ENCODE measurements around the gene DIRAS3.

DIRAS3 gene, protein sequence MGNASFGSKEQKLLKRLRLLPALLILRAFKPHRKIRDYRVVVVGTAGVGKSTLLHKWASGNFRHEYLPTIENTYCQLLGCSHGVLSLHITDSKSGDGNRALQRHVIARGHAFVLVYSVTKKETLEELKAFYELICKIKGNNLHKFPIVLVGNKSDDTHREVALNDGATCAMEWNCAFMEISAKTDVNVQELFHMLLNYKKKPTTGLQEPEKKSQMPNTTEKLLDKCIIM

DNA sequence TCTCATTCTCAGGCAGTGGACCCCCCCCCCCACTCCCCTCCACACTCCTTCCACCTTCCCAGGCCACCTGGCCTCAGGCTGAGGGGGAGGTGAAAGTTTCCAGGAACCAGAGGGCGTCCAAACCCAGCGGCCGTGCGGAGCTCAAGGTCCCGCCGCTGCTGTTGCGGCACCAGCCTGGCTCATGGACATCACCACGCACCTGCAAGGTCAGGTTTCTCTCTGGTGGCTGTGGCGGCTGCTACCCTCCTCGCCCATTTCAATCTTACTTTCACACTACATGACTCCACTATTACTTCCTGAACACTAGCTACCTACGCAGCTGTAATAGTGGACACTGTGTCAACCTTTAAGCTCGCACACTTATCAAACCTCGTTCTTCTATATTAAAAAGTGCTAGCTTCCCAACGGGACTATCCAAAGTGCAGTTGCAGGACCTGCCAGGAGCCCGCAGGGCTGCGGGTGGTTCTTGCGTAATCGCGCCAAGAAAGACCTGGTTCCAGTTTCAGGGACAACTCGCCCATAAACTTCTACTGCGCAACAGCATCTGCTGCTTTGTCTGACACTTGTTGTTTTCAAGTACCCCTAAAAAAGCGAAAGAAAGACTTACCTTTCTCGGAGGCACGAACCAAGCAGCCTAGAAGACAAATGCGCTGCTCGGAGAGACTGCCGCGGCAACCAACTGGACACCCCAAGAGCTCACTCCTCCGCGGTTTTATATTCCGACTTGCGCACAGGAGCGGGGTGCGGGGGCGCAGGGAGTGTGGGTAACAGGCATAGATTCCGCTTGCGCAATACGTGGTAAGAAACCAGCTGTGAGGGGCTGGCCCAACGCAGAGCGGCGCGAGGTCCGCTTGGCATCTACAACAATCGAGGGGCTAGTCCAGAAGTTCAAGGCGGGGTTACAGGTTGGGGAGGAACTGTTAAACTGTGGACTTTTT is at the start of gene DIRAS3:
DIRAS3 (minus strand) TSS at position 687 of the 938 bp plus-strand sequence. CDS start 3,330 bp downstream, outside the sequence.
- Histone ChIP-seq H3K4me3 (peak within 1 kb of the TSS; percentile 24), H3K9ac (ENCODE audit: insufficient read length) (no peak within 1 kb of the TSS), H3K9me3 (ENCODE audit: low read depth, low read length) (no peaks in the 10 kb centered on the region), H3K36me3 (ENCODE audit: insufficient read depth, low read length) (no peaks in the 10 kb centered on the region), H3K27ac (no peak within 1 kb of the TSS)
- TF ChIP-seq FOXP2 (optimal IDR thresholded peaks at IDR 0.05; ENCODE audit: control extremely low read depth, extremely low read length, insufficient read depth), result no peak
- no peak for TF ChIP-seq POLR2AphosphoS5 (IDR thresholded peaks at IDR 0.05; ENCODE audit: borderline replicate concordance, low read depth, low read length)
- no peak for TF ChIP-seq EZH2 (IDR thresholded peaks at IDR 0.05)
- no peak for DNase-seq (ENCODE audit: low read depth, low spot score)

GRCh38 chr1:68093737-68094136 is 43.3 kb upstream of the DIRAS3 start:
- no peak for TF ChIP-seq FOXP2 (optimal IDR thresholded peaks at IDR 0.05; ENCODE audit: control extremely low read depth, extremely low read length, insufficient read depth)
- no peaks in the 10 kb centered on the region for H3K36me3 ChIP-seq (ENCODE audit: insufficient read depth, low read length)

GRCh38 chr1:68087184-68087583 is 36.8 kb upstream of the DIRAS3 start:
- Histone ChIP-seq H3K4me3 (no peak overlapping the region), H3K27ac (no peak overlapping the region), H3K9ac (ENCODE audit: insufficient read length) (no peak overlapping the region), H3K9me3 (ENCODE audit: low read depth, low read length) (no peaks in the 10 kb centered on the region), H3K36me3 (ENCODE audit: insufficient read depth, low read length) (no peaks in the 10 kb centered on the region)
- TF ChIP-seq EZH2 (IDR thresholded peaks at IDR 0.05) (no peak), POLR2AphosphoS5 (IDR thresholded peaks at IDR 0.05; ENCODE audit: borderline replicate concordance, low read depth, low read length) (no peak), FOXP2 (optimal IDR thresholded peaks at IDR 0.05; ENCODE audit: control extremely low read depth, extremely low read length, insufficient read depth) (no peak)
- no peak for DNase-seq (ENCODE audit: low read depth, low spot score)

More at GRCh38 chr1:68093737-68094136, 43.3 kb upstream of the DIRAS3 start:
- Histone ChIP-seq H3K9ac (ENCODE audit: insufficient read length) (no peak overlapping the region), H3K27ac (no peak overlapping the region), H3K9me3 (ENCODE audit: low read depth, low read length) (no peaks in the 10 kb centered on the region), H3K4me3 (no peak overlapping the region)
- DNase-seq (ENCODE audit: low read depth, low spot score), result no peak

GRCh38 chr1:68085752-68086151 is 35.3 kb upstream of the DIRAS3 start:
- no peak overlapping the region for H3K9ac ChIP-seq (ENCODE audit: insufficient read length)
- no peak for DNase-seq (ENCODE audit: low read depth, low spot score)
- H3K27ac ChIP-seq, result no peak overlapping the region
- TF ChIP-seq EZH2 (IDR thresholded peaks at IDR 0.05) (no peak), FOXP2 (optimal IDR thresholded peaks at IDR 0.05; ENCODE audit: control extremely low read depth, extremely low read length, insufficient read depth) (no peak), POLR2AphosphoS5 (IDR thresholded peaks at IDR 0.05; ENCODE audit: borderline replicate concordance, low read depth, low read length) (no peak)
- H3K9me3 ChIP-seq (ENCODE audit: low read depth, low read length), result no peaks in the 10 kb centered on the region
- no peak overlapping the region for H3K4me3 ChIP-seq
- no peaks in the 10 kb centered on the region for H3K36me3 ChIP-seq (ENCODE audit: insufficient read depth, low read length)

DNA sequence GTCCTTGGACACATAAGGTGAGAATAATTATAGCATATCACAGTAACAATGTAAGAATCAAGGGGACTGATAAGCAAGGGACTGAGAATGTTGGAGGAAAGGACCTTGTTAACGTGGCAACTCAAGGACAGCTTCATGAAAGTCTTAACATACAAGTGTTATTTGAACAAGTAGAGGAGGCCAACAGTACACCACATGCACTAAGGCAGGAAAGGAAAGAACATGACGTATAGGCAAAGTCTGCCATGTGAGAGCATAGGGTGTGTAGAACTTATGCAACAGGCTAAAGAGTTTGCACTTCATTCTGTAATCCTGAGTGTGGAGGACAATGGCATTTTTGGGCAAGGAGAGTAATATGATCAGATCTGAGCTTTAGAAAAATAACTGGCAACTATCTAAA is 33.3 kb upstream of the DIRAS3 start:
- TF ChIP-seq FOXP2 (optimal IDR thresholded peaks at IDR 0.05; ENCODE audit: control extremely low read depth, extremely low read length, insufficient read depth) (no peak), EZH2 (IDR thresholded peaks at IDR 0.05) (no peak), POLR2AphosphoS5 (IDR thresholded peaks at IDR 0.05; ENCODE audit: borderline replicate concordance, low read depth, low read length) (no peak)
- no peak for DNase-seq (ENCODE audit: low read depth, low spot score)

DNA sequence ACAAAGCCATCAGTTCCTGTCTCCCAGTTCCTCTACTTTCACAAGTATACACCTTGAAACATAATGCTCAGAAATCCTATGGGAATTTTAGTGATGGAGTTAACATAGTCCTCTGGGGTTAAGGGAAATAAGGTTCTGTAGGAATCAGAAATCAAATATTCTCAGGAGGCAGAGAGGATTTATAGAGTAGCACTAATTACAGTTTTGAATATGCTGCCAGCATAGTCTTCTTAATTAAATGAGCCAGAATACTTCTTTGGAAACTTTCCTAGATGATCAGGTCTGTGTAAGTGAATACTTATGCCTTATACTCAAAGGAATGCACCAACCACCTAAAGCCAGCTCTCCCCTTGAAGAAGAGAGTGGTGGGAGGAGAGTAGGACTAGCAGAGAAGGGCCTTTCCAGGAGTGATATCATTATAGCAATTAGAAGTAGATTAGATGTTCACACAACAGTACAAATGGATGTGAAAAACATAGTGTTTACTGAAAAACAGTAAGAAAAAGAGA is 31.4 kb upstream of the DIRAS3 start:
- Histone ChIP-seq H3K4me3 (no peak overlapping the region), H3K36me3 (ENCODE audit: insufficient read depth, low read length) (no peaks in the 10 kb centered on the region), H3K9ac (ENCODE audit: insufficient read length) (no peak overlapping the region), H3K9me3 (ENCODE audit: low read depth, low read length) (no peaks in the 10 kb centered on the region), H3K27ac (no peak overlapping the region)
- no peak for DNase-seq (ENCODE audit: low read depth, low spot score)
- TF ChIP-seq POLR2AphosphoS5 (IDR thresholded peaks at IDR 0.05; ENCODE audit: borderline replicate concordance, low read depth, low read length) (no peak), FOXP2 (optimal IDR thresholded peaks at IDR 0.05; ENCODE audit: control extremely low read depth, extremely low read length, insufficient read depth) (no peak), EZH2 (IDR thresholded peaks at IDR 0.05) (no peak)

More for the DNA sequence above, 33.3 kb upstream of the DIRAS3 start:
- no peaks in the 10 kb centered on the region for H3K36me3 ChIP-seq (ENCODE audit: insufficient read depth, low read length)
- no peak overlapping the region for H3K4me3 ChIP-seq
- no peaks in the 10 kb centered on the region for H3K9me3 ChIP-seq (ENCODE audit: low read depth, low read length)
- no peak overlapping the region for H3K9ac ChIP-seq (ENCODE audit: insufficient read length)
- no peak overlapping the region for H3K27ac ChIP-seq

GRCh38 chr1:68078647-68079046 is 28.2 kb upstream of the DIRAS3 start:
- Histone ChIP-seq H3K36me3 (ENCODE audit: insufficient read depth, low read length) (no peaks in the 10 kb centered on the region), H3K9ac (ENCODE audit: insufficient read length) (no peak overlapping the region), H3K4me3 (no peak overlapping the region), H3K9me3 (ENCODE audit: low read depth, low read length) (no peaks in the 10 kb centered on the region), H3K27ac (no peak overlapping the region)
- DNase-seq (ENCODE audit: low read depth, low spot score), result no peak
- no peak for TF ChIP-seq POLR2AphosphoS5 (IDR thresholded peaks at IDR 0.05; ENCODE audit: borderline replicate concordance, low read depth, low read length)
- no peak for TF ChIP-seq FOXP2 (optimal IDR thresholded peaks at IDR 0.05; ENCODE audit: control extremely low read depth, extremely low read length, insufficient read depth)
- TF ChIP-seq EZH2 (IDR thresholded peaks at IDR 0.05), result no peak

GRCh38 chr1:68074472-68074871 is 24.0 kb upstream of the DIRAS3 start:
- Histone ChIP-seq H3K9me3 (ENCODE audit: low read depth, low read length) (no peaks in the 10 kb centered on the region), H3K27ac (no peak overlapping the region), H3K4me3 (no peak overlapping the region), H3K9ac (ENCODE audit: insufficient read length) (no peak overlapping the region), H3K36me3 (ENCODE audit: insufficient read depth, low read length) (no peaks in the 10 kb centered on the region)
- TF ChIP-seq EZH2 (IDR thresholded peaks at IDR 0.05) (no peak), FOXP2 (optimal IDR thresholded peaks at IDR 0.05; ENCODE audit: control extremely low read depth, extremely low read length, insufficient read depth) (no peak), POLR2AphosphoS5 (IDR thresholded peaks at IDR 0.05; ENCODE audit: borderline replicate concordance, low read depth, low read length) (no peak)
- DNase-seq (ENCODE audit: low read depth, low spot score), result no peak

Measured in SK-N-MC (cell line).